HepG2 (cell line): ENCODE results near the gene SPA17. TPM values are rescaled to one million over a fixed set of nuclear protein-coding genes. Genes with fewer than 3 reads are reported as not detected.

Source experiments
- ATAC-seq: fragments of 200-7000 bp; cut with Tn5 transposase; 3 replicates; pipeline ENCODE4 v1.9.1; 2020; ENCODE audit warnings: mild to moderate bottlenecking, moderate library complexity
- Bru-seq: library from RNA; stranded (reverse); fragments of 400-500 nt; gene quantifications from one replicate; lab custom pipeline; 2021; lab: Mats Ljungman, UMichigan
- BruChase-seq, 2 experiments: library from RNA; stranded (reverse); fragments of 400-500 nt; gene quantifications; one replicate each; lab custom pipeline; 2021; lab: Mats Ljungman, UMichigan
- BruUV-seq: library from RNA; stranded (reverse); fragments of 400-500 nt; replicated peaks from 2 replicates; lab custom pipeline; 2021; lab: Mats Ljungman, UMichigan
- CTCF ChIA-PET: fragments of 300-600 bp; formaldehyde crosslinking; extraction: SDS; loops from one replicate; lab custom pipeline; 2021; ENCODE audit warnings: low total read pairs, inconsistent platforms, low intra/inter-chr PET ratio; lab: Yijun Ruan, JAX
- POLR2A ChIA-PET: fragments of 350-600 bp; sonication (Branson Sonifier 250); formaldehyde crosslinking; loops from one replicate; lab custom pipeline; 2020; ENCODE audit warnings: antibody characterized with exemption, inconsistent platforms; lab: Yijun Ruan, JAX
- DNase-seq: peaks from one replicate; pipeline ENCODE4 v3.0.0-alpha.2; 2015; ENCODE audit warnings: low spot score
- FAIRE-seq: peaks from 3 replicates; lab custom pipeline; 2011; peaks lifted over from hg19 to GRCh38; lab: Jason Lieb, UNC
- H2AFZ ChIP-seq: one replicate; pipeline ENCODE4 v1.6.1; 2011; ENCODE audit warnings: low read length, inconsistent platforms
- H3K27ac ChIP-seq: fragments of 300-600 bp; 3 replicates; pipeline ENCODE4 v1.8.0; 2011; ENCODE audit warnings: mixed run types, mild to moderate bottlenecking, mixed read lengths, low read length, inconsistent platforms; ENCODE audit not compliant: insufficient read depth; ENCODE audit errors: extremely low read length
- H3K27me3 ChIP-seq, 2 experiments: fragments of 200-600 bp in 1 of 2; 2 replicates in 1 of 2; 3 replicates in 1 of 2; pipeline versions ENCODE4 v1.6.0 to v1.8.0; 2011; ENCODE audit warnings: low read length in 2 of 2, mild to moderate bottlenecking in 2 of 2, moderate library complexity in 2 of 2, inconsistent platforms in 1 of 2; ENCODE audit not compliant: insufficient read depth in 2 of 2, control insufficient read depth in 1 of 2
- H3K36me3 ChIP-seq, 2 experiments: fragments of 200-600 bp in 1 of 2; replicated peaks in 1 of 2; 2 replicates in 1 of 2; 3 replicates in 1 of 2; pipeline versions ENCODE4 v1.5.1 to v1.8.0; 2011; ENCODE audit warnings: low read length in 2 of 2, inconsistent platforms in 1 of 2; ENCODE audit not compliant: insufficient read depth in 2 of 2, control insufficient read depth in 1 of 2
- H3K4me1 ChIP-seq: 2 replicates; pipeline ENCODE4 v1.5.1; 2012; ENCODE audit warnings: low read length, inconsistent platforms; ENCODE audit not compliant: insufficient read depth
- H3K4me2 ChIP-seq: 2 replicates; pipeline ENCODE4 v1.6.0; 2011; ENCODE audit warnings: low read depth, low read length, inconsistent platforms
- H3K4me3 ChIP-seq, 3 experiments: fragments of 200-600 bp in 1 of 3; sonication (generic), shearing (Covaris generic) in 1 of 3; replicated peaks in 1 of 3; 2 replicates each; pipeline ENCODE4 v1.5.1; 2011 to 2016; ENCODE audit warnings: low read length in 3 of 3, inconsistent platforms in 2 of 3, low read depth in 2 of 3, mild to moderate bottlenecking in 2 of 3, control low read depth in 1 of 3, mixed read lengths in 1 of 3; ENCODE audit not compliant: insufficient read depth in 1 of 3
- H3K79me2 ChIP-seq: one replicate; pipeline ENCODE4 v1.6.1; 2011; ENCODE audit warnings: low read length, inconsistent platforms; ENCODE audit not compliant: insufficient read depth
- H3K9ac ChIP-seq: 2 replicates; pipeline ENCODE4 v1.6.0; 2011; ENCODE audit warnings: mild to moderate bottlenecking, low read depth, low read length, inconsistent platforms; ENCODE audit not compliant: insufficient read depth
- H3K9me3 ChIP-seq: 2 replicates; pipeline ENCODE4 v1.5.1; 2012; ENCODE audit warnings: mild to moderate bottlenecking, low read length
- H4K20me1 ChIP-seq: 2 replicates; pipeline ENCODE4 v1.6.0; 2011; ENCODE audit warnings: inconsistent platforms, mild to moderate bottlenecking, low read length, moderate library complexity; ENCODE audit not compliant: insufficient read depth
- ATF5 ChIP-seq: sonication (generic); formaldehyde crosslinking; IDR thresholded peaks from 2 replicates; pipeline ENCODE4 v1.4.0; 2020; ENCODE audit warnings: mild to moderate bottlenecking, low read depth, missing genetic modification reagents
- LCORL ChIP-seq, 2 experiments: fragments of 450-650 bp in 1 of 2; sonication (generic) in 1 of 2; formaldehyde crosslinking in 1 of 2; IDR thresholded peaks; 2 replicates each; pipeline versions ENCODE4 v1.5.0 to v1.6.1; 2017 to 2020; ENCODE audit warnings: antibody characterized with exemption in 1 of 2, missing genetic modification reagents in 1 of 2
- MYC ChIP-seq: sonication (generic); formaldehyde crosslinking; IDR thresholded peaks from 2 replicates; pipeline ENCODE4 v1.9.0; 2021; ENCODE audit warnings: missing genetic modification reagents, borderline replicate concordance
- PAF1 ChIP-seq: IDR thresholded peaks from 2 replicates; pipeline ENCODE4 v1.6.1; 2016; ENCODE audit warnings: missing genetic modification reagents, missing compliant biosample characterization
- SAFB2 ChIP-seq: sonication (generic); formaldehyde crosslinking; IDR thresholded peaks from 2 replicates; pipeline ENCODE4 v1.5.1; 2020; ENCODE audit warnings: missing genetic modification reagents, low read depth, mild to moderate bottlenecking, borderline replicate concordance
- SIN3A ChIP-seq: IDR thresholded peaks from 2 replicates; pipeline ENCODE4 v1.6.1; 2011; ENCODE audit warnings: low read depth, mild to moderate bottlenecking, control low read depth, low read length, borderline replicate concordance
- TERF1 ChIP-seq: sonication (generic); formaldehyde crosslinking; IDR thresholded peaks from 2 replicates; pipeline ENCODE4 v1.8.0; 2022; ENCODE audit warnings: mild to moderate bottlenecking, missing genetic modification reagents, moderate library complexity
- ZBTB21 ChIP-seq: sonication (generic); formaldehyde crosslinking; IDR thresholded peaks from 2 replicates; pipeline ENCODE4 v1.4.0; 2020; ENCODE audit warnings: missing genetic modification reagents
- ZGPAT ChIP-seq: IDR thresholded peaks from 2 replicates; pipeline ENCODE4 v1.6.1; 2016; ENCODE audit warnings: mild to moderate bottlenecking
- ZNF747 ChIP-seq: sonication (generic); formaldehyde crosslinking; IDR thresholded peaks from 2 replicates; pipeline ENCODE4 v1.8.1; 2023; ENCODE audit warnings: missing genetic modification reagents, mild to moderate bottlenecking, borderline replicate concordance
- ZNF768 ChIP-seq: sonication (generic); formaldehyde crosslinking; IDR thresholded peaks from 2 replicates; pipeline ENCODE4 v1.4.0; 2020; ENCODE audit warnings: missing genetic modification reagents
- ZNF781 ChIP-seq: sonication (generic); formaldehyde crosslinking; IDR thresholded peaks from 2 replicates; pipeline ENCODE4 v1.5.1; 2020; ENCODE audit warnings: borderline replicate concordance, mild to moderate bottlenecking, missing genetic modification reagents; ENCODE audit errors: not compliant biosample characterization
- ZNF883 ChIP-seq: sonication (generic); formaldehyde crosslinking; IDR thresholded peaks from 2 replicates; pipeline ENCODE4 v1.5.1; 2020; ENCODE audit warnings: mild to moderate bottlenecking, missing genetic modification reagents; ENCODE audit errors: not compliant biosample characterization
- WGBS: methylation state at CpG from one replicate; pipeline ENCODE4 v1.1.6; 2017; ENCODE audit warnings: low lambda C conversion rate; 5-methylcytosine and 5-hydroxymethylcytosine counted together
- in situ Hi-C: cut with HindIII; loops from 2 replicates; pipeline ENCODE4 v1.10.0; 2017; ENCODE audit warnings: low pct_unique_long_range_greater_than_20kb; ENCODE audit not compliant: extremely low pct_ligation_motif_present
- intact Hi-C: fragments of 100-400 bp; cut with micrococcal nuclease; formaldehyde crosslinking; loops from one replicate; pipeline ENCODE4 v1.10.0; 2022; ENCODE audit not compliant: unreplicated experiment
- long read RNA-seq, 2 experiments: library from RNA in 1 of 2; library from polyadenylated mRNA in 1 of 2; stranded (forward) in 1 of 2; unstranded in 1 of 2; transcript quantifications; one replicate each; pipeline ENCODE4 v2.0.0, GENCODE V29; 2019 to 2022
- polyA minus RNA-seq, 3 experiments: library from RNA; depleted of rRNA, polyadenylated mRNA; stranded (reverse); fragments of >200 nt; gene quantifications; 2 replicates each; pipeline ENCODE4 v1.2.3, GENCODE V29; 2011; ENCODE audit warnings: low replicate concordance in 1 of 3
- polyA plus RNA-seq, 8 experiments: library from polyadenylated mRNA; depleted of rRNA in 3 of 8; stranded (reverse) in 7 of 8; unstranded in 1 of 8; fragments of >200 nt; fragmentation: Illumina TruSeq in 4 of 8; extraction: Trizol in 4 of 8; gene quantifications; 2 replicates each; pipeline versions ENCODE4 v1.2.1 to v1.2.3, GENCODE V29; 2011 to 2016; ENCODE audit warnings: low read depth in 4 of 8, missing spikeins in 1 of 8, mixed read lengths in 1 of 8; ENCODE audit not compliant: insufficient read depth in 1 of 8
- total RNA-seq, 5 experiments: library from RNA; depleted of rRNA; stranded (reverse); fragments of >200 nt; fragmentation: Illumina TruSeq; extraction: Trizol; gene quantifications; 2 replicates each; pipeline ENCODE4 v1.2.3, GENCODE V29; 2016; ENCODE audit warnings: low read depth in 1 of 5

The SPA17 gene
- total RNA-seq (2016; rRNA removed; fragmentation: Illumina TruSeq; extraction: Trizol) (8.4 and 12.7 TPM in 2 replicates), polyA plus RNA-seq (2011; rRNA removed) (2.9 and 4.4 TPM in 2 replicates), polyA minus RNA-seq (2011; rRNA and poly(A)+ RNA removed; ENCODE audit: low replicate concordance) (1.8 and 4.4 TPM in 2 replicates), Bru-seq, nascent RNA (percentile 35 among the genes with signal in this experiment), BruChase-seq, experiment 1, labeled RNA remaining after a 6-hour chase (percentile 39 among the genes with signal in this experiment), BruChase-seq, experiment 2, labeled RNA remaining after a 2-hour chase (percentile 32 among the genes with signal in this experiment)
- total RNA-seq (2016; cell fraction: cytosol; rRNA removed; fragmentation: Illumina TruSeq; extraction: Trizol; ENCODE audit: low read depth) = 2.0 and 2.6 TPM in 2 replicates
- total RNA-seq (2016; cell fraction: insoluble cytoplasmic fraction; rRNA removed; fragmentation: Illumina TruSeq; extraction: Trizol) = 8.9 and 15.1 TPM in 2 replicates
- total RNA-seq (2016; cell fraction: membrane; rRNA removed; fragmentation: Illumina TruSeq; extraction: Trizol) = 1.8 and 2.5 TPM in 2 replicates
- total RNA-seq (2016; cell fraction: nucleus; rRNA removed; fragmentation: Illumina TruSeq; extraction: Trizol) = 3.0 and 5.0 TPM in 2 replicates
- 1.7 and 1.8 TPM in 2 replicates for polyA plus RNA-seq (2011; cell fraction: cytosol; rRNA removed)
- 0.81 and 1.6 TPM in 2 replicates for polyA plus RNA-seq (2011; cell fraction: nucleus; rRNA removed)
- polyA plus RNA-seq (2012) = 2.1 and 8.6 TPM in 2 replicates
- polyA plus RNA-seq (2016; cell fraction: cytosol; fragmentation: Illumina TruSeq; extraction: Trizol; ENCODE audit: low read depth) = 3.0 and 3.3 TPM in 2 replicates
- polyA plus RNA-seq (2016; cell fraction: insoluble cytoplasmic fraction; fragmentation: Illumina TruSeq; extraction: Trizol; ENCODE audit: low read depth) = 13.7 and 20.1 TPM in 2 replicates
- polyA plus RNA-seq (2016; cell fraction: membrane; fragmentation: Illumina TruSeq; extraction: Trizol; ENCODE audit: low read depth) = 1.4 and 2.6 TPM in 2 replicates
- polyA plus RNA-seq (2016; cell fraction: nucleus; fragmentation: Illumina TruSeq; extraction: Trizol; ENCODE audit: insufficient read depth, low read depth) = 2.7 and 5.2 TPM in 2 replicates
- 0.69 and 2.1 TPM in 2 replicates for polyA minus RNA-seq (2011; cell fraction: cytosol; rRNA and poly(A)+ RNA removed)
- 7.3 and 9.7 TPM in 2 replicates for polyA minus RNA-seq (2011; cell fraction: nucleus; rRNA and poly(A)+ RNA removed)
- long read RNA-seq, experiment 1, partial matches to known transcripts = 0 of 3 reads
- long read RNA-seq, experiment 1, other reads (novel, unspliced or antisense) = 0 of 3 reads
- long read RNA-seq, experiment 2, full-length matches to known transcripts = 7 of 7 reads
- long read RNA-seq, experiment 2, partial matches to known transcripts = 0 of 7 reads
- long read RNA-seq, experiment 2, other reads (novel, unspliced or antisense) = 0 of 7 reads

GRCh38 chr11:124673333-124674167, at the start of gene SPA17, which contains the start of gene SIAE:
Gene SPA17, plus strand, starts transcription at chr11:124673904. Its CDS starts 1,361 bp downstream, at chr11:124675265.
Gene SIAE, minus strand, starts transcription at chr11:124673739. Its CDS starts 31 bp downstream, at chr11:124673708.
- Histone ChIP-seq H3K27me3 (no peaks in the 10 kb centered on the region; a peak in 1 of 5 replicates), H3K4me1 (peaks cover 19% of the 10 kb centered on the region), H2AFZ (peak within 1 kb of the TSS; percentile 32), H3K4me2 (peak within 1 kb of the TSS; percentile 95), H3K4me3 (peak within 1 kb of the TSS; percentile 73 to 99 (median 99)), H3K9ac (peak within 1 kb of the TSS; percentile 91), H4K20me1 (no peaks in the 10 kb centered on the region), H3K9me3 (no peaks in the 10 kb centered on the region), H3K79me2 (no peaks in the 10 kb centered on the region), H3K36me3 (no peaks in the 10 kb centered on the region), H3K27ac (peak within 1 kb of the TSS; percentile 74)
- BruUV-seq = TSS peak; percentile 80
- intact Hi-C loops (loop anchor here (1.0 to 2.0 kb wide), 2 partner anchors 73 to 90 kb away; no protein-coding TSS in a partner anchor), in situ Hi-C loops (loop anchor here (5.0 to 10.0 kb wide), 3 partner anchors 89 to 191 kb away; partner anchors contain the start of genes ESAM and ROBO3)
- peak; percentile 91 for DNase-seq
- ATAC-seq = peak; percentile 97
- no peak for FAIRE-seq
- WGBS = under 1% methylated on average over 23 of the region's 58 CpGs
- CTCF ChIA-PET = interaction anchor here (1.3 kb wide), 1 partner anchor 90 kb away, joined by 4 read pairs; no protein-coding TSS in a partner anchor
- POLR2A ChIA-PET = interaction anchor here (0.7 to 1.9 kb wide), 11 partner anchors 51 to 438 kb away, joined by 3 to 26 read pairs (median 4); partner anchors contain the start of genes MSANTD2, TBRG1, TMEM218 and VSIG2
- TF ChIP-seq ATF5 (CRISPR knock-in tag) (no peak), ZNF883 (CRISPR knock-in tag) (no peak), MYC (peak; percentile 39; the same call in 1 of the 2 replicates), TERF1 (CRISPR knock-in tag) (no peak), ZNF781 (CRISPR knock-in tag) (peak; percentile 65), SIN3A (peak; percentile 94), LCORL (IDR thresholded peaks at IDR 0.05) (no peak), LCORL (CRISPR knock-in tag; IDR thresholded peaks at IDR 0.05) (no peak), ZNF747 (no peak), ZNF768 (CRISPR knock-in tag) (no peak), PAF1 (CRISPR knock-in tag) (no peak), ZBTB21 (CRISPR knock-in tag) (no peak), SAFB2 (CRISPR knock-in tag) (no peak), ZGPAT (peak; percentile 81)
